Measurements from ENCODE around the gene CNTN5. TPM values are rescaled to one million over a fixed set of nuclear protein-coding genes. Genes with fewer than 3 reads are reported as not detected.
"Not testable (repeated sequence)": the region's sequence is repeated elsewhere in the genome, so short reads cannot be mapped to it uniquely, and the experiment has no call there.

The CNTN5 gene
- total RNA-seq, 1 donor, result not detected

GRCh38 chr11:99279266-99279665 lies 258.5 kb downstream of the CNTN5 start:
- Histone ChIP-seq H3K4me3 (ENCODE audit: low read length) (no peak overlapping the region), H3K27me3 (ENCODE audit: insufficient read depth, low read length) (no peaks in the 10 kb centered on the region), H3K4me1 (ENCODE audit: insufficient read depth, low read length) (no peaks in the 10 kb centered on the region), H3K9me3 (ENCODE audit: low read depth, low read length) (peaks cover 7% of the 10 kb centered on the region)

- Histone ChIP-seq H3K9me3 (ENCODE audit: low read depth, low read length) (peaks cover 7% of the 10 kb centered on the region), H3K27me3 (ENCODE audit: insufficient read depth, low read length) (no peaks in the 10 kb centered on the region), H3K4me3 (ENCODE audit: low read length) (no peak overlapping the region), H3K4me1 (ENCODE audit: insufficient read depth, low read length) (no peaks in the 10 kb centered on the region)
Observed at GRCh38 chr11:99281331-99281730, 260.6 kb downstream of the CNTN5 start.

- H3K4me1 ChIP-seq (ENCODE audit: insufficient read depth, low read length); H3K4me3 ChIP-seq (ENCODE audit: low read length); H3K9me3 ChIP-seq (ENCODE audit: low read depth, low read length): not testable (repeated sequence)
Observed at GRCh38 chr11:99297925-99298324, 277.2 kb downstream of the CNTN5 start.

GRCh38 chr11:99307510-99308088 lies 286.9 kb downstream of the CNTN5 start:
- H3K27me3 ChIP-seq (ENCODE audit: insufficient read depth, low read length), result no peaks in the 10 kb centered on the region
- H3K4me3 ChIP-seq (ENCODE audit: low read length), result no peak overlapping the region
- H3K4me1 ChIP-seq (ENCODE audit: insufficient read depth, low read length), result no peaks in the 10 kb centered on the region
- H3K9me3 ChIP-seq (ENCODE audit: low read depth, low read length), result no peaks in the 10 kb centered on the region

More at GRCh38 chr11:99297925-99298324, 277.2 kb downstream of the CNTN5 start:
- H3K27me3 ChIP-seq (ENCODE audit: insufficient read depth, low read length), result not testable (repeated sequence)

- Histone ChIP-seq H3K4me1 (ENCODE audit: insufficient read depth, low read length) (no peaks in the 10 kb centered on the region), H3K9me3 (ENCODE audit: low read depth, low read length) (no peaks in the 10 kb centered on the region), H3K4me3 (ENCODE audit: low read length) (no peak overlapping the region), H3K27me3 (ENCODE audit: insufficient read depth, low read length) (no peaks in the 10 kb centered on the region)
Observed at GRCh38 chr11:99311870-99312269, 291.1 kb downstream of the CNTN5 start.

- Histone ChIP-seq H3K9me3 (ENCODE audit: low read depth, low read length) (no peaks in the 10 kb centered on the region), H3K4me3 (ENCODE audit: low read length) (no peak overlapping the region), H3K4me1 (ENCODE audit: insufficient read depth, low read length) (no peaks in the 10 kb centered on the region), H3K27me3 (ENCODE audit: insufficient read depth, low read length) (no peaks in the 10 kb centered on the region)
Observed at GRCh38 chr11:99316776-99317520, 296.2 kb downstream of the CNTN5 start.

GRCh38 chr11:99320769-99321290 lies 300.1 kb downstream of the CNTN5 start:
- no peaks in the 10 kb centered on the region for H3K9me3 ChIP-seq (ENCODE audit: low read depth, low read length)
- no peaks in the 10 kb centered on the region for H3K4me1 ChIP-seq (ENCODE audit: insufficient read depth, low read length)
- no peak overlapping the region for H3K4me3 ChIP-seq (ENCODE audit: low read length)
- no peaks in the 10 kb centered on the region for H3K27me3 ChIP-seq (ENCODE audit: insufficient read depth, low read length)

GRCh38 chr11:99325847-99326246 lies 305.1 kb downstream of the CNTN5 start:
- H3K9me3 ChIP-seq (ENCODE audit: low read depth, low read length), result no peaks in the 10 kb centered on the region
- H3K4me1 ChIP-seq (ENCODE audit: insufficient read depth, low read length), result no peaks in the 10 kb centered on the region

GRCh38 chr11:99327066-99327465 lies 306.3 kb downstream of the CNTN5 start:
- H3K27me3 ChIP-seq (ENCODE audit: insufficient read depth, low read length), result no peaks in the 10 kb centered on the region
- H3K9me3 ChIP-seq (ENCODE audit: low read depth, low read length), result no peaks in the 10 kb centered on the region
- no peaks in the 10 kb centered on the region for H3K4me1 ChIP-seq (ENCODE audit: insufficient read depth, low read length)
- H3K4me3 ChIP-seq (ENCODE audit: low read length), result no peak overlapping the region

More at GRCh38 chr11:99325847-99326246, 305.1 kb downstream of the CNTN5 start:
- Histone ChIP-seq H3K4me3 (ENCODE audit: low read length) (no peak overlapping the region), H3K27me3 (ENCODE audit: insufficient read depth, low read length) (no peaks in the 10 kb centered on the region)

- Histone ChIP-seq H3K4me3 (ENCODE audit: low read length) (no peak overlapping the region), H3K9me3 (ENCODE audit: low read depth, low read length) (no peaks in the 10 kb centered on the region), H3K4me1 (ENCODE audit: insufficient read depth, low read length) (no peaks in the 10 kb centered on the region), H3K27me3 (ENCODE audit: insufficient read depth, low read length) (no peaks in the 10 kb centered on the region)
Observed at GRCh38 chr11:99327527-99327926, 306.8 kb downstream of the CNTN5 start.

- Histone ChIP-seq H3K4me1 (ENCODE audit: insufficient read depth, low read length) (no peaks in the 10 kb centered on the region), H3K4me3 (ENCODE audit: low read length) (no peak overlapping the region), H3K27me3 (ENCODE audit: insufficient read depth, low read length) (no peaks in the 10 kb centered on the region), H3K9me3 (ENCODE audit: low read depth, low read length) (no peaks in the 10 kb centered on the region)
Observed at GRCh38 chr11:99333621-99334020, 312.9 kb downstream of the CNTN5 start.

GRCh38 chr11:99343117-99343516 lies 322.4 kb downstream of the CNTN5 start:
- Histone ChIP-seq H3K4me3 (ENCODE audit: low read length) (no peak overlapping the region), H3K9me3 (ENCODE audit: low read depth, low read length) (no peaks in the 10 kb centered on the region), H3K4me1 (ENCODE audit: insufficient read depth, low read length) (no peaks in the 10 kb centered on the region), H3K27me3 (ENCODE audit: insufficient read depth, low read length) (no peaks in the 10 kb centered on the region)

- Histone ChIP-seq H3K27me3 (ENCODE audit: insufficient read depth, low read length) (no peaks in the 10 kb centered on the region), H3K4me3 (ENCODE audit: low read length) (no peak overlapping the region), H3K9me3 (ENCODE audit: low read depth, low read length) (no peaks in the 10 kb centered on the region), H3K4me1 (ENCODE audit: insufficient read depth, low read length) (no peaks in the 10 kb centered on the region)
Observed at GRCh38 chr11:99349151-99349673, 328.5 kb downstream of the CNTN5 start.

- H3K4me3 ChIP-seq (ENCODE audit: low read length), result no peak overlapping the region
- H3K27me3 ChIP-seq (ENCODE audit: insufficient read depth, low read length), result no peaks in the 10 kb centered on the region
- H3K9me3 ChIP-seq (ENCODE audit: low read depth, low read length), result no peaks in the 10 kb centered on the region
- H3K4me1 ChIP-seq (ENCODE audit: insufficient read depth, low read length), result no peaks in the 10 kb centered on the region
Observed at GRCh38 chr11:99351624-99352023, 330.9 kb downstream of the CNTN5 start.

GRCh38 chr11:99352642-99353041 lies 331.9 kb downstream of the CNTN5 start:
- Histone ChIP-seq H3K27me3 (ENCODE audit: insufficient read depth, low read length) (no peaks in the 10 kb centered on the region), H3K4me3 (ENCODE audit: low read length) (no peak overlapping the region), H3K9me3 (ENCODE audit: low read depth, low read length) (no peaks in the 10 kb centered on the region), H3K4me1 (ENCODE audit: insufficient read depth, low read length) (no peaks in the 10 kb centered on the region)
